Measurements from ENCODE around the gene FAM114A1.
"Not testable (repeated sequence)": the region's sequence is repeated elsewhere in the genome, so short reads cannot be mapped to it uniquely, and the experiment has no call there.

FAM114A1 gene

DNA sequence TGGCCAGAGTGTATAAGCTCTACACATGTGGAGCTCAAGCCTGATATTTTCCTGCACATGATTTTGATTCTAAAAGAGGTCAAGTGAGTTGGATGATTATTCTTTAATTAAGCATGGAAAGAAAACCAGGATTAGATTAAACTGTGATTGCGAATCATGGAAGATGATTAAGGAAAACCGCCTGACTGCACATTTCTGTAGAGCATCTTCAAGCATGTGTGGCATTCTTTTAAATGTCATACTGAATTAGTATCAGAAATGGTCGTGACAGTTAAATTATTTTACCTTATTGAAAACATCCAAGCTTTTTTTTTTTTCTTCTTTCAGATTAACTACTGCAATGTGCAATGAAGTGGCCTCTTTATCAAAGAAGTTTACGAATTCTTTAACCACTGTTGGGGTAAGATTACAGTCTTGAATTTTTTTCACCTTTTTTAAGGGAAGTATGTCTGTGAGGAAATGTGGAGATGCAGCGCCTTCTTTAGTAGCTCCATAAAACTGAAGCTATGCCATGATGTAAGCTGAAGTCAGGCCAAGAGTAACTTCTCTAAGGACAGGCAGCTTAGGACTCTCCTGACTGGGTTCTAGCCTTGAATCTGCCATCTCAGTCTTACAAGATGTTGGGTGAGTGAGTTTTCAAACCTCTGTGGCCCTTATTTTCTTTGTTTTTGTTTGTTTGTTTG, 67.9 kb downstream of the FAM114A1 start:
- DNase-seq (ENCODE audit: low spot score) = no peak

DNA sequence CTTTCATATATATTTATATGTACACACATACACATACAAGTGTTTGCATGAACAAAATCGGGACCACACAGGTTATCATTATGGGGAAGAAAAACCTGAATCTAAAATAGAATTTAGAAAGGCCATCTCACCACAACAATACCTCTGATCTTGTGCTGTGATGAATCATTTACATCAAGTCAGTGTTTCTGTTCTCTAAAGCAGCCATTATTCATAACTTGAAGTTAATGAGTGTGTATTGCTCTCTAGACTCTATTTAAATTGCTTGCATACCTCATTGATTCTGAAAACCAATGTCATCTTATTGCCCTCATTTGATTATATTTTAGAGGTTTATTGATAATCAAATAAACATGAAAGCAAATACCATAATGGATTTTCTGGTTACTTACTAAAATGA, 71.6 kb downstream of the FAM114A1 start:
- DNase-seq (ENCODE audit: low spot score) = no peak

DNA sequence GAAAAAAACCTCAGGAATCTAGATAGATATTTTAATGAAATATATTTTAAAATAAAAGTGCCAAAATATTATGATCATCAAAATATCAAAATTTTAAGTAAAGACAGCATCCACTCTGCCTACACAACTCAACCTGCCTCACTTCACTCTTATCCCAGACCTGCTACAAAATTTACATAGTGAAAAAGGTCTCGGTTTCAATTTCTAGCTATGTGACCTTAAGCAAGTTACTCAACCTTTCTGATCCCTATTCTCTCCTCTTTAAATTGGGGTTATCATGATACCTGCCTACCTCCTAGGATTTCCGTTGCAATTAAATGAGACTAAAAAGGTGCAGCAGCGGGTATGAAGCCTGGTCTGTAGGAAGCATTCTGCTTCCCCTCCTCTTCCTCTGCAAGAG, 72.9 kb downstream of the FAM114A1 start:
- no peak for DNase-seq (ENCODE audit: low spot score)

DNA sequence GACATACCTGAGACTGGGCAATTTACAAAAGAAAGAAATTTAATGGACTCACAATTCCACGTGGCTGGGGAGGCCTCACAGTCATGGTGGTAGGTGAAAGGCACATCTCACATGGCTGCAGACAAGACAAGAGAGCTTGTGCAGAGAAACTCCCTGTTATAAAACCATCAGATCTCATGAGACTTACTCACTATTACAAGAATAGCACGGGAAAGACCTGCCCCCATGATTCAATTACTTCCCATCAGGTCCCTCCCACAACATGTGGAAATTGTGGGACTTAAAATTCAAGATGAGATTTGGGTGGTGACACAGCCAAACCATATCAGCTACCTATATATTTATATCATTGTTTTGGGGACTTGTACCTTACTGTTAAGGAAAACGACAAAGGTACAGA, 74.3 kb downstream of the FAM114A1 start:
- not testable (repeated sequence) for DNase-seq (ENCODE audit: low spot score)

DNA sequence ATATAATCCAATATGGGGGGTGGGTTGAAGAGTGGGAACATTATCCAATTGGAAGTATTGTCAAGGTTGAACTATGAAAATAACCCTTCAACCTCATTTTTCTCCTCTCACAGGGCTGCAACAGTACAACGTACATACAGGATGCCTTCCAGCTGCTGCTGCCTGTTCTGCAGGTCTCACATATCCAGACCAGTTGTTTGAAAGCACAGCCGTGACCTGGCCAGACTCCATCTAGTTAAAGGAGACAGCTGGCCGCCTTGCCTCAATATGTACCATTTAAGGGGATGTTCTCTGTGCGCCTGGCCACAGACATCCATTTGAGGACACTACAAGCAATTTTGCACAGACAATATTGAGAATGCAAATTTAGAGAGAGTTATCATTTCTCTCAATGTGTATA, 75.7 kb downstream of the FAM114A1 start:
- DNase-seq (ENCODE audit: low spot score) = no peak

DNA sequence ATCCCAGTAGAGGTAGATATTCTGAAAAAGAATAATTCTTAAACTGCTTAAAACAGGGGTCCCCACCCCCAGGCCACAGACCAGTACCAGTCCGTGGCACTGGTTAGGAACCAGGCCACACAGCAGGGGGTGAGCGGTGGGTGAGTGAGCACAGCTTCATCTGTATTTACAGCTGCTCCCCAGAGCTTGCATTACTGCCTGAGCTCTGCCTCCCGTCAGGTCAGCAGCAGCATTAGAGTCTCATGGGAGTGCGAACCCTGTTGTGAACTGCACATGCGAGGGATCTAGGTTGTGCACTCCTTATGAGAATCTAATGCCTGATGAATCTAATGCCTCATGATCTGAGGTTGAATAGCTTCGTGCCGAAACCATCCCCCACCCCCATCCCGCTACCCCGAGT, 76.8 kb downstream of the FAM114A1 start:
- DNase-seq (ENCODE audit: low spot score) = no peak

DNA sequence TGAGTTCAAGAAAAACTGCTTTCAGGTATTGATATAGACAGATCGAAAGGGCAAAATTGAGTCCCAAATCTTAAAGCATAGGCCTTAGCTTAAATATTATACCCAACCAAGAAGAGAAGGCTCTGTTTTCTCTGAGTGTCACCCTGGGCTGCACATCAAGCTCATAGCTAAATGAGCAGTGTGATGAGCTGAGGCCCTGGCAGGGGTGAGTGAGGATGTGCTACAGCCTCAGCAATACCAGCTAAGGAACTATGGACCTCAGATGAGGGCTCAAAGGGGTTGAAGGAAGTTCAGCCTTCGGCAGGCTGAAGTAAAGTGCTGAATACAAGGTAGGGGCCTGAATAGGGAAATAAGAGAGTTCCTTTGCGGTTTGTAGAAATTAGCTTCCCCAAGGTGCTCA, 79.3 kb downstream of the FAM114A1 start:
- no peak for DNase-seq (ENCODE audit: low spot score)

DNA sequence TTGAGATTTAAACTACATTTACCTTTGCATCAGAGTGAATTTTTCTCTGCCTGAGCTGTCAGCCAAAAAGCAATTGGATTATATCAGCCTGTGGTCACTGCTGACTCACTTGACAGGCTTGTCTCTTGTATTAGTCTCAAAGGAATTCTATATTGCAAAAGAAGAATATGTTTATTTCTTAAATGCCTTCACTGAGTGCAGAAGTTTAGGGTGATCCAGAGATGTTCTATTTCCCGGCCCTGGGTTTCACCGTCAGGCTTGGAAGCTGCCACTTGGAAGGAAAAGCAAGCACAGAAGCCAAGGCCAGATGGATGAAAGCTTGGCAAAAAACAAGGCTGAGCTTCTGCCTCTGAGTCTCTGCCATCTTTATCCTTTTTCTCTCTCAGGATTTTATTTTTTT, 80.9 kb downstream of the FAM114A1 start:
- peak; percentile 37 for DNase-seq (ENCODE audit: low spot score)

DNA sequence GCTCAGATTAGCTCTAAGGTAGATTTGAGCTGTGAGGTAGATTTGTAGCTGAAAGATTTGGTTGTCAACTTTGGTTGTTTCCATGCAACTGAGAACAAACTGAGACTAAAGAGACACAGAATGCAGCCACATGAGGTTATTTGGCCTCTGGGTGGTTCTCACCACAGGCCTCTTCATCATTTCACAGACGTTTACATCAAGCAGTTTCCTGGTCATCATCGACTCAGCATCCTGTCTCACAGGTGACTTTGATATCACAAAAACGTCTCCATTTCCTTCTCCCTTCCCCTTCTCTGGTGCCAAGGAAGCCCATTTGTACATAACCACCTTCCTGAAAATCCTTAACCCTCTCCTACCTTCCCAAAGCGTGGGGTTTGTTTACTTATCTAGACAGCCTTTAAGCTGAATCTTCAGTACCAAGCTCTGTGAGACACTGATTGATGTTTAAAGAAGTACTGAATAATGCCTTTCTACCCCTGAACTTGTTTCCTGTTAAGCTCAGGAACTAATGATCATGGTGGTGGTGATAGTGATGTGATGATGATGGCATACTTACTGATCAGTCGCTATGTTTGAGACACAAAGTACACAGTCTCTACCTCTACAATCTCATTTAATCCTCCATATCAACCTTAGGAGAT, 81.9 kb downstream of the FAM114A1 start:
- no peak for DNase-seq (ENCODE audit: low spot score)

DNA sequence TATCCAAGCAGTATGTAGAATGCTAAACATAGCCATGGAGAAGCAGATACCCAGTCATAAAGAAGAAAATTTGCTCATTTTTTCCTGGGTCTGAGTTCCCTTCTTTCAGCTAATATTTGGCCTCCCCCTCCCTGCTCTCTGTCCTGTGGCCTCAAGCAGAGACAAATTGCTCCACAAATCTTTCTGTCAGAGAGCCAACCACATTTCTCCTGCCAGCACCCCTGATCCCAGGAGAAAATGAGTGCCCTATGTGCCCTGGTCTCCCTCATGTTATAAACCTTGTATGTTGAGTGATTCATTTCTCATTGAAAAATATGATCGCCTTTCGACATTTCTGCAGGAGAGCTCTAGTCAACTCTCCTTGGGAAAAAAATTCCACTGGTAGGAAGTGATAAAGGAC, 82.6 kb downstream of the FAM114A1 start:
- no peak for DNase-seq (ENCODE audit: low spot score)

DNA sequence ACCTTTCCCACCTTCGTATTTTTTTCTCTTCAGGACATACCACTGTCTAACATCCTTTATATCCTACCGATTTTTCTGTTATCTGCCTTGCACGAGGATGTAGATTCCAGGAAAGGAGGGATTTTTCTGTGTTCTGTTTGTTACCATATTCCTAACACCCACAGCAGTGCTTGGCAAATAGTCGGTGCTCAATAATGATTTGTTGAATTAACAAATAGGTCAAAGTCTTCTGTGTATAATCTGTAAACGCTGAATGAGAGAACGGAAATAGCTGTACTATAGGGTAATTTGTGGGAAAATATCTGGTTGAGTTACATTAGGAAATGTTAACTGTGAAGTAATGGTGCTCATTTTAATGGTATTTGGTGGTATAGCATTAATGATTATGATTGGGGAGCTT, 83.1 kb downstream of the FAM114A1 start:
- no peak for DNase-seq (ENCODE audit: low spot score)

DNA sequence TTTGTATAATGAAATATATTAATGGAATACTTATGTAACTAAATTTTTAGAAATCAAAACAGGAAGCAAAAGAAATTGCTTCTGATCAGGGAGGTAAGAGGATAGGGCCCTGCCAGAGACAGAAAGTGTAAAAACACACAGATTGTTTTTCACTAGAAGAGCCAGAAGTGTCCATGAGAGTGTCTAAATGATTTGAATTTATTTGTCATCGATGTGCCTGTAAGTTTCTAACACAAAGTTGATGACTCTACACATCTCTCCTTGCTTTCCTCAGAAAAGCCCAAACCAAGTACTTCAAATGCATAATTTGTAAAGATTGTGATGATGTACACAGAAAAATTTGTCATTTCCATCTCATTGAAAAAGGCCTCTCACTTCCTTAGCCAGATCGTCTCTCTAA, 84.0 kb downstream of the FAM114A1 start:
- no peak for DNase-seq (ENCODE audit: low spot score)

DNA sequence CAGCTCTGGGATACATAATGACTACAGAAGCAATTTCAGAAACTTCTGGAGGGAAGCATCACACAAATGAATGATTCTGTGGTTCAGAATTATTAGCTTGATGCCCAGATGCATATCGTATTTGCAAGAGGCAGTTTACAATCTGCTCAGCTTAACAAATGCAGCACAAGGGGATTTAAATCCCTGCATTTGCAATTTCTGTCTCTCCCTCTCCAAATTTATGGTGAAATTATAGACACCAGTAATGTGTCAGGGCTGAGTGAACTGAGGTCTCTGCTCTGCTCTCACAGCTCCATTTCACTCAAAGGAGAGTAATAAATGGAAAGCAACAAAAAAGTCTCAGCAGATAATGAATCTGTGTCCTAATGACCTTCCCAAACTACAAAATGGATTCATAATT, 84.4 kb downstream of the FAM114A1 start:
- no peak for DNase-seq (ENCODE audit: low spot score)

DNA sequence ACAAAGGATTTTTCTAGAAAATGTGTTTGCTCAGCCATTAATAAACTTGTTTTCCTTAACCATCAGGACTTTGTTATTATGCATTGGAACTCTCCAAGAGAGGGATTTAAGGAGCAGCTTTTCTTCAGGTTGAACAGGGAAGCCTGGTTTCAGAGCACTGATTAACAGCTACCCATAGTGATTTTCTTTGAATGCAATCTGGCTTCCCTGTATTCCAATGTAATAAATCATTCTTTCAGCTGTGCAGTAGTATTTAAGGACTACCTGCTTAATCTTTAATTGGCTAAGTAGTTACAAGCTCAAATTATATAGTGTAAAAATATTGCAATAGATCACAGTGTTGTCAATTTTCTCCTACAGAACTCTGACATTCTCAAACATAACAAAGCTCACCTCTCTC, 87.1 kb downstream of the FAM114A1 start:
- no peak for DNase-seq (ENCODE audit: low spot score)

DNA sequence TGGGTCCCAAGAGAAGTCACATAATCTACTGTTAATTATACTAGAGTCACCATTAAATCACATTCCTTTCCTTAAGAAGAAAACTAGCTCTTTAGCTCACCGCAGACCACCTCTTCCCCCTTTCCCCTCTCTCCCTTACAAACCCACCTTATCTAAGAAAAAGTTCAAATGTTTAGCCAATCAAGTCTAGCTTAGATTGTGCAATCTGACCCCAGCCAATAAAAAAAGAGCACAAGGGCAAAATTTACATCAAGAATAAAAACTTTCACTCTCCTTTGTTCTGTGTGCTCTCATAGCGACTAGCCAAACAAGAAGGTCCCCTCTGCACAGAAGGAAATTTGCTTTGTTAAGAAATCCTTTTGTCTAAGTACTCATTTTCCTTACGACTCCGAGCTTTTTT, 88.4 kb downstream of the FAM114A1 start:
- no peak for DNase-seq (ENCODE audit: low spot score)

DNA sequence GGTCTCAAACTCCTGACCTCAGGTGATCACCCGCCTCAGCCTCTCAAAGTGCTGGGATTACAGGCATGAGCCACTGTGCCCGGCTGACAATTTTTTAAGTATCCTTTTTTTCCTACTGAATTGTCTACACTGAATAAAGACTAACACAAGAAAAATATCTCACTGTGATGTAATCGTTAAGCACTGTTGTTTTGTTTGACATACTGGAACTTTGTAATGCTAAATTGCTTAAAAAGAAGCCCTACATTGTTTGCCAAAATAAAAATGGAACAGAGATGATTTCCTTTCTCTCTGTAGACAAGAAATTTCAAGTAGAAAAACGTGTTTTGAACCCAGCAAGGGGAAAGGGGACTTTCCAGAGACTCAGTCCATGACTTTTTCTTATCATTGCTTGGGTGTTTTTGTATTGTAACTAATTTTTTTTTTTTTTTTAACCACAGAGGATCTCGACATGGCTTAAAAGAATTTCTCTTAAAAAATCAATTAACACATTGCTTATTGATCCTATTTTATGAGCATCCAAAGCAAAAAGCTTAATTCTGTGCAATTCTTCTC, 89.7 kb downstream of the FAM114A1 start:
- no peak for DNase-seq (ENCODE audit: low spot score)

DNA sequence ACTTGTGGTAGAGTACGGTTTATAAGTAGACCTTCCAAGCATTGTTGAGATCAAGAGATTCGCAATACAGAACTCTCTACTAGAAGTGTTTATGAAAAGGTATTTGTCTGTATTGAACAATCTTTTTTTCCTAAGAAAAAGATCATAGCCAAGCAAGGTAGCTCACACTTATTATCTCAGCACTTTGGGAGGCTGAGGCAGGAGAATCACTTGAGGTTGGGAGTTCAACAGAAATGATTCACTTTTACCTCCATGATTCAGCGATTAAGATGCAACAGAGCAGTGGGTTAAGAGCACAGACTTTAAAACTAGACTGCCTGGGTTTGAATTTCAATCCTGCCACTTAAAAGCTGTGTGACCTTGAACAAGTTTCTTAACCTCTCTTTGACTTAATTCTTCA, 90.3 kb downstream of the FAM114A1 start:
- DNase-seq (ENCODE audit: low spot score) = no peak

DNA sequence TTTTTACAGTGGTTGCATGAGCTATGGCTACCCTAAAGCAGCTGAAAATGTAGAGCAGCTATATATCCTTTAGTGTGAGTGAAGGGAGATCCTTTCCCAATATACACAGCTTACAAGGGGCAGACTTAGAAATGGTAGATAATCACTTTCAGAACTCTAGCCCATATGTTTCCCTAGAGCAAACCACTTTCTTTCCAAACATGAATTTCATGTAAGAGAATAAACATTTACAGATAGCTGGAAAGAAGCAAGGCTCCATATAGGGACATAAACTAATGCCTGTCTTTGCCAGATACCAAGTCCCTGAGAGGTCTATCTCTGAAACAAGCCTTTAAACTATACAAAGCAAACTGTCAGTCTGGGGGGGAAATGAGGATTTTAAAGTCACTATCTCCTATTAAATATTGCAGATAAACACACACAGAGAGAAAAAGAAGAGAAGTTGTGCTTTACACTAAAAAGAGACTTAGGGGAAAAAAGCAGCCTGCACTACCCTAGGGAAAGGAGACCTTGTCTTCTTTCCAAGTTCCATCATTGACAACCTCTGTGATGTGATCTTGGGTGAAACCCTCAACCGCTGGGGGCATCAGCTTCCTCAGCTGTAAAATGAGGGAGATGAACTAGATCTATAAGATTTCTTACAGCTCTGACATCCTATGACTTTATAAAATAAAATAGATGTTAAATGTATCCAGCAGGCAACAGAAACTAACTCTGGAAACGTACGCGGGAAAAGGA, 91.0 kb downstream of the FAM114A1 start:
- no peak for DNase-seq (ENCODE audit: low spot score)

DNA sequence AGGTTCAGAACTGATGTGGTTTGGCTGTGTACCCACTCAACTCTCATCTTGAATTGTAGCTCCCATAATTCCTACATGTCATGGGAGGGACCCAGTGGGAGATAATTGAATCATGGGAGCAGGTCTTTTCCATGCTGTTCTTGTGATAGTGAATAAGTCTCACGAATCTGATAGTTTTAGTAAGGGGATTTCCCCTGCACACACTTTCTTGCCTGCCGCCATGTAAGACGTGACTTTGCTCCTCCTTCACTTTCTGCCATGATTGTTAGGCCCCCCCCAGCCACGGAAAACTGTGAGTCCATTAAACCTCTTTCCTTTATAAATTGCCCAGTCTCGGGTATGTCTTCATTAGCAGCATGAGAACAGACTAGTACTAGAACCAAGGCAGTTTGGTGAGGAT, 91.6 kb downstream of the FAM114A1 start:
- not testable (repeated sequence) for DNase-seq (ENCODE audit: low spot score)

DNA sequence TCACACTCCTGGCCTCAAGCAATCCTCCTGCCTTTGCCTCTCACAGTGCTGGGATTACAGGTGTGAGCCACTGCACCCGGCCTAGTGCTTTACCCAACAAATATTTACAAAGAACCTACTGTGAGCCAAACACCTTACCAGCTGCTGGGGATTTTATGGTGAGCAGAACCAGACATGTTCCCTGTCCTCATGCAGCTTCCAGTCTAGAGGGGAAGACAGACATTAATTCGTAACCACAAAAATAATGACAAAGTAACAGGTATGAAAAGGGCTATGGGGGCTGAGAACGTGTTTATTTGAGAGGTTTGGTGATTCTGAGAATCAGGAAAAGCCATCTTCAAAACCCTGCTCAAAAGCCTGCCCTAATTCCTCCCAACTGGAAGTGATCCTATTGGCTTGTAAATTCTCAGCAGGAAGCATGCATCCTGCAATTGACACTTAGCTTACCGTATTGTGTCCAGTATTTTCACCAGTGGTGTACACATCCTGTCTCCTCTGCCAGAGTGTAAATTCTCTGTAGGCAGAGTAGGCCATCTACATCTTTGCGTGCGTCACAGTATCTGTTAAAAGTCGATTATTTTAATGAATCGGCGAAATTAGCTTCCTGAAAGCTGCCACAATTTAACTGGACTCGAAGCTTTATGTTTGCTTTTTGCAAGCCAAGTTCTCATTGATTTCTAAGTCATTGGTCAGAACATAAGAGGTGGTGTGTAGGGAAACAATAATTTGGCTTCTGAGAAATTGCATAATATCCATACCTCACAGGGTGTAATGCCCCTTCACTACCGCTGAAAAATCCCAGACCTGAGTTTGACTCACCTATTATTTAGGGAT, 97.6 kb downstream of the FAM114A1 start:
- DNase-seq (ENCODE audit: low spot score) = no peak

DNA sequence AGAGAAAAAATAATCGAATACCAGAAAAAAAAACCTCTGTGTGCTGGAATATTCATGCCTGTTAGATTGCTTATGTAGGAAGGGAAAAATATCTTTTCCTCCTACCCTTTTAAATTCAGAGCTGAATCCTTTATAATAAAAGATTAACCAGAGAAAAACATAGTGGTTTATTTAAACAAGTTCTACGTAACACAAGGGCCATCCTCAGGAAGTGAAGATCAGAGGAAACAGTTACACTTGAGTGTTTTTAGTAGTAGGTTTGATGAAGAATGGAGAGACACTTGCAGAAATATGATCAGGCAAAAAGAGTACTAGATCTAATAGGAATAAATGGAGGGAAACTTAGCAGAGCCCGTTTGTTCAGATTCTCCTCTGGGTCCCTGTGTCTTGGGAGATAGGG, 98.3 kb downstream of the FAM114A1 start:
- DNase-seq (ENCODE audit: low spot score) = no peak
